ENCODE results near the gene ZNF627.
"Not testable (repeated sequence)": the region's sequence is repeated elsewhere in the genome, so short reads cannot be mapped to it uniquely, and the experiment has no call there.

ZNF627 gene

DNA sequence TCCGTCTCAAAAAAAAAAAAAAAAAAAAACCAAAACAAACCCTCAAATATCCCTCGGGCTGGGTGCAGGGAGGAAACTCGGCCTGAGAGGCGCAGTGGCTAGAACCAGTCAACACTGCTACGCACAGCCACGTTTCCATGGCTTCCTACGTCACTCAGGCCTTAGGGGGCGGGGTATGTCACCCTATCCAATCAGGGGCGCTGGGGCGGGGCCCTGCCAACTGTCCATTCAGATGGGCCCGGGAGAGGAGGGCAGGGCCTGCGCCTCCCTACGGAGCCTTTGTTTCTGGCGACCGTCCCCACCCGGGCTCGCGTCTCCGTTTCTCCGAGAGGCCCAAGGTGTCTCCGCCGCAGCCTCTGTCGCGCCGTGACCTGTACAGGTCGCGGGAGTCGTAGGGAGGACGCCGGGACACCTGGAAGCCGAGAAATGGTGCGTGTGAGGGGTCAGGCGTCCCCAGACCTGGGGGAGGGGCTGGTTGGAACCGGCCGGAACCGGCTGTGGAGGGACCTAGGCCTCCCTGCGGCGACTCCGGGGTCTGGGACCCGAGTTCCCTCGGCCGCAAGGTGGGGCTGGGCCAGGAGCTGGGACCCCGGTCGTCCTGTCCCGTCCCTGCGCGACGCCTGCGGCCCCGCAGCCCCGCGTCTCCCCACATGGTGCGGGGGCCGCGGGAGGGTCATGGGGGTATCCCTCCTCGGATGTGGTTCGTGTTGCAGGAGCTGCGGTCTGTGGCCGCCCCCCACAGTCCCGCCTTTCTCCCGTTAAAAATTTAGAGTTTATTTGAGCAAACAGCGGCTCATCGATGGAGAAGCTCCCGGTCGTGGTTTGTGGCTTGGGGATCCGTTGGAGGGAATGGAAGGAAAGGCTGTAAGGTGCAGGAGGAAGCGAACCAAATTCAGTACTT lies at the start of gene ZNF627:
Gene ZNF627, plus strand, starts transcription at position 282 of the 901 bp plus-strand sequence. Its CDS starts 145 bp downstream, at position 427.
- DNase-seq: peak; percentile 71

DNA sequence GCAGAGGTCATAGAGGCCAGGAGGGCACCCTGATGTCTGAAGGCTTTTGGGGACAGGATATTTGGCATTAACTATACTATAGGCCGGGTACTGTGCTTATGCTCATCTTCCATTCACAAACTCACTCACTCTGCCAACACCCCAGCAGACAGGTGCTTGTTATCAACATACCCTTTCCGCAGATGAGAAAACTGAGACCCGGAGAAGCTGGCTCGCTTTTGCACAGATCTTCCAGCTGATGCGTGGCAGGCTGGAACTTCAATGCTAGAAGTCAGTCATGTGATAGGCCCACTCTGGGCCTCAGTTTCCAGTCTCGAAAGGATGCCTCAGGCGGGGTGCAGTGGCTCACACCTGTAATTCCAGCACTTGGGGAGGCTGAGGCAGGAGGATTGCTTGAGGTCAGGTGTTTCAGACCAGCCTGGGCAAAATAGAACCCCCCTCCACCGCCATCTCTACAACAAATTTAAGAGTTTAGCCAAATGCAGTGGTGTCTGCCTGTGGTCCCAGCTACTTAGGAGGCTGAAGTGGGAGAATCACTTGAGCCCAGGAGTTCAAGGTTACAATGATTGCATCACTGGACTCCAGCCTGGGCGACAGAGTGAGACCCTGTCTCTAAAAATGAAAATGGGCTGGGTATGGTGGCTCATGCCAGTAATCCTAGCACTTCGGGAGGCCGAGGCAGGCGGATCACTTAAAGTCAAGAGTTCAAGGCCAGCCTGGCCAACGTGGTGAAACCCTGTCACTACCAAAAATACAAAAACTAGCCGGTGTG lies 49.2 kb upstream of the ZNF627 start:
- no peak for DNase-seq

DNA sequence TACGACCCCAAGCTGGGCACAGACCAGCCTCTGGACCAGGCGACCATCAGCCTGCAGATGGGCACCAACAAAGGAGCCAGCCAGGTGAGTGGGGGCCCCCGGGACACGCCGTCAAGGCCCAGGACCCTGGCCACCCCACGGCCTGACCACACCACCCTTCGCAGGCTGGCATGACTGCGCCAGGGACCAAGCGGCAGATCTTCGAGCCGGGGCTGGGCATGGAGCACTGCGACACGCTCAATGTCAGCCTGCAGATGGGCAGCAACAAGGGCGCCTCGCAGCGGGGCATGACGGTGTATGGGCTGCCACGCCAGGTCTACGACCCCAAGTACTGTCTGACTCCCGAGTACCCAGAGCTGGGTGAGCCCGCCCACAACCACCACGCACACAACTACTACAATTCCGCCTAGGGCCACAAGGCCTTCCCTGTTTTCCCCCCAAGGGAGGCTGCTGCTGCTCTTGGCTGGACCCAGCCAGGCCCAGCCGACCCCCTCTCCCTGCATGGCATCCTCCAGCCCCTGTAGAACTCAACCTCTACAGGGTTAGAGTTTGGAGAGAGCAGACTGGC lies 47.8 kb upstream of the ZNF627 start:
- DNase-seq: no peak

DNA sequence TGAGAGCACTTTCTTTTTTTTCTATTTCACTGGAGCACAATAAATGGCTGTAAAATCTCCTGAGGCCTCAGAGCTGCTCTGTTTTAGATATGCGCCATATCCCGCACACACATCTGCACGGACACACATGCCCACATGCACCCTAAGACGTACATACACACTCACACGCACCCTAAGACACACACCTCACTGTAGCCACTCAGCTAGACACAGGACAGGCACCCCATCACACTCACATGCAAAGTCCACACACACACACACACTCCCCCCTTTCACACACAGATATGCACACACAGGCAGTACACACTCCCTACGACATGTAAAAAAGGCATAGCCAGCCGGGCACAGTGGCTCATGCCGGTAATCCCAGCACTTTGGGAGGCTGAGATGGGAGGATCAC lies 47.0 kb upstream of the ZNF627 start:
- no peak for DNase-seq

DNA sequence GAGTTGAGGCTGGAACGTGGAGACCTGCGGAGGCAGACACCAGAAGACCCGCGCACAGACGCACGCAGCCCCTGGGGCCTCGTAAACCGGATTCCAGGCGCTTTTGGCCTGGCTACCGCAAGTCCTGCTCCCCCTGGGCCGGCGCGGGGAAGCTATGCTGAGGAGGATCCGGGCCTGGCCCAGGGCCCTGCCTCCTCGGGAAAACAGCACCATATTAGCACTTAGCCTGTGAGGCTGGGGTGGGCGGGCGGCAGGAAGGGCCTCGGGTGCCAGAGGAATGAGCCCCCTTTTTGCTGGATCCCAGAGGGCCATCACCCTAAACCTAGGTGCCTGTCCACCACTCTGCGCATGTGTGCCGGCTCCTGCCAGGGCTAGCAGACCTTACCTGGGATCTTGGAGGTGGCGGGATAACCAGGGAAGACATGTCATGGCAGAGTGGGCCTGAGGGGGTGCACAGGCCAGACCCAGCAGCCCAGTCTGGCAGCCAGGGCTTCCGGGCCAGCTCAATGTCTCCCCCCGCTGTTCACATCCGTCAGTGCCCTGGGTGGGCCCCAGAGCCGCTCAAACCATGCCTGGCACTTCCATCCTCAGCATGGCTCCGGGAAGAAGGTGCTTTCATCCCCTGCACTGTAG lies 45.6 kb upstream of the ZNF627 start:
- no peak for DNase-seq

DNA sequence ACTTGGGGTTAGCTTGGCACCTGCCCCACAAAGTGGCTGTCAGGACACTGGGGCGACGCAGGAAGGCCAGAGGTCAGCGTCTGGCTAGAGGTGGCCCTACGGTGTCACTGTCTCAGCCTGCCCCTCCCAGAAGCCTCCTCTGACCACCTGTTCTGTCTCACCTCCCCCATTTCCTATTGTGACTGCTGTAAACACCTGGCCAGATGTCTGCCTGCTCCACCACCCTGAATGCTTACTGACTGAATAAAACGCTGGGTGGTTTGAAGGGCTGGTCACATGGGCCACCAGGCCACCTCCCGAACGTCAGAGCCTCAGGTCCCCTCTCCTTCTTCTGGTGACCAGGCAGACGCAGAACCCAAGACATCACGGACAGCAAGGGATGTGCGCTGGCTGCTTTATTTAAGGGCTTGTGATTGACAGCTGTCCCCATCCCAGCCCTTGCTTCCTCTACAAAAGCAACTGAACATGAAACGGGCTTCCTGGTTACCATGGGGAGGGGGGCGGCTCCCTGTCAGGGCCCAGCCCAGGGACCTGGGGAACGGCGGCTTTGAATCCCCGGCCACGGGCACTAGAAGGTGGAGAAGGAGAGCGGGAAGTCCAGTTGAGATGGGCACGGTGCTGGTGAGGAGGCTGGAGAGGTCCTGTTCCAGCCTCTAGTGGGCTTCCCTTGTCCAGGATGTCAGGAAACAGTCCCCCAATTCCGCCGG lies 44.5 kb upstream of the ZNF627 start:
- DNase-seq: no peak

DNA sequence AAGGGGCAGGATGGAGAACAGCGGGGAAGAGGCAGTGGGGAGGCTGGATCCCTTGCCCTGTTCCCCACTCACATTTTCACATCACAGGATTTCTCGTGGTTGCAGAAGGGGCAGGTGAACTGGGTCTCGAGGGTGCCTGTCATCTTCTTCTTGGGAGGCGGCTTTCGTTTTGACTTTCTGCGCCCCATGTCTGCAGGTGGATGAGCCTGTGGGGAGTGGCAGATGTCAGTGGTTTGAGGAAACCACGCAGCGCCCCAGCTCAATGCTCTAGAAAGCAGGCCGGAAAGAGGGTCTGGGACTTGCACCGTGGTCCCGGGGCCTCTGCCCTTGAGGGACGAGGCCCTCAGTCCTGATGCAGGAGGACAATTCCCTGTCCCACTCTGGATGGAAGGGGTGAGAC lies 43.1 kb upstream of the ZNF627 start:
- DNase-seq: no peak

DNA sequence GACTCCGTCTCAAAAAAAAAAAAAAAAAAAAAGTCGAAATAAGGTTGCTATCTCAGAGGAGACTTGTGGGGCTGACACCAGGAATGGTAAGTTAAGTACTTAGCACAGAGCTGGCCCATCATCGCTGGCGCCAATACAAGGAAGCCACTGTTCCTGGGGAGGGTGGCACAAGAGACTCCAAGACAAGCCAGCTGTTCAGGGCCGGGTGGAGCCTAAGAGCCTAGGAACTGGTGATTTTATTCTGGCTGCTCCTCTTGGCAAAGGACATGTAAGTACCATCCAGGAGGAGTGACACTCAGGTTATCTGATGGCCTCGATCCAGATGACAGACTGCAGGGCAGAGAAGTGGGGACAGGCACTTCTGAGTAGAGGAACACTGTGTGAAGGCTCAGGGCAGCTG lies 42.0 kb upstream of the ZNF627 start:
- no peak for DNase-seq

DNA sequence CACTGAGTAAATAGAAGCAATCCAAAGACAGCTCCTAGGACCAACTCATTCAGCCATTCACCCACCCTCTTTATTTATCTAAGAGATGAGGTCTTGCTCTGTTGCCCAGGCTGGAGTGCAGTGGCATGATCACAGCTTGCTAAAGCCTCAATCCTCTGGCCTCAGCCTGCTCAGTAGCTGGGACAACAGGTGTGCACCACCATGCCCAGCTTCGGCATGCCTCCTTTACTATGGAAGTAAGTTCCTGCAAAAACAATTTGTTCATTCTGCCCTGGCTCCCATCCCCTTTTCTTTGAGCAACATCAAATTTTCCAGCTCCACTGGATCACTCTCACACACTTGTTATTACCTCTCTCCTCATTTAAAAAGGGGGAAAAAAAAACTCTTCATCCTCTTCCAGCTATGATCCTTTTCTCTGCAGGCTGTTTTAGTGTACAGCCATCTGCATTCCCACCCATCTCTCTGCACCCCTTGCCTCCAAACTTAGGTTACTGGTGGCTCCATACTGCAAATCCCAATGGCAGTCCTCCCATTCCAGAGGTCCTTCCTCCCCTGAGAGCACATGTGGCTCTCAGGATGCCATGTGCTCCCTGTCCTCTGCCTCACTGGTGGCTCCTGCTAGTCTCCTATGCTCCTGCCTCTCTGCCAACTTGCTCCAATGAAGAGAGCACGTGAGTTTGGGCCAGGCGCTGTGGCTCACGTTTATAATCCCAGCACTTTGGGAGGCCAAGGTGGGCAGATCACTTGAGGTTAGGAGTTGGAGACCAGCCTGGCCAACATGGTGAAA lies 40.5 kb upstream of the ZNF627 start:
- DNase-seq: no peak

DNA sequence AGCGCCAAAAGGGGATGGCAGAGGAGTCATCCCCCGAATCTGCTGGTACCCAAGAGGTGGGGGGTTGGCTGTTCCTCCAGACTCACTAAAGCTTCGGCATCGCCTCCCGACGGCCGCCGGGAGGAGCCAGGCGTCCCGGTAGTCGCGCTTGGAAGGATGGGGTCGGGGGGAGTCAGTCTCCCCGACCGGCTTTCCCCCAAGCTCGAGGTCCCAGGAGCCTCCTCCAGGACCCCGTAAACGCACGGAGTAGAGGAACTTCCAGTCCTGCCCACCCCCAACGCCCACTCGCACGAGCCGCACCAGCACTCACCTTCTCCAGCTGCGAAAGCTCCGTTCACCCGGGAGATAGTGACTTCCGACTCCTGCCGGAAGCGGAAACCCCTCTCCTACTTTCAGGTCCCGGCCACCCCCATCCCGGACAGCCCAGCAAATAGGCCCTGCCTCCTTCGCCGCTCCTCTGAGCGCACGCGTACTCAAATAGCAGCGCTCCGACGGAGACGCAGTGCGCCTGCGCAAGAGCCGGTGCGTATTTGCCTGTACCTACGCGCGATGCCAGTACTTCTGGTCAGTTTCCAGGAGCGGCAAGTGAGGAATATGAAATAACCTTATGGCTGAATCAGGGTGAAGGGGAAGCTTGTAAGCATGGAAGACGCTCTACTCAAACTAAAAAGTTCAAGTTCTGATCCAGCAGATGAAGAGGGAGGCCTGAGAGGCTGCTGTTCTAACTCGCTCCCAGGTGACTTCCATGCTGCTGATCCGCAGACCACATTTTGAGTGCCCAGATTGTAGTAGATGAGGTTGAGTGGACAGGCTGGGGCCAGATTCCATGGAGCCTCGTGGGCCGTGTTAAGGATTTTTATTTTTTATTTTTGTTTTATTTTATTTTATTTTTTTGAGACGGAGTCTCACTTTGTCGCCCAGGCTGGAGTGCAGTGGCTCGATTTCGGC lies 38.1 kb upstream of the ZNF627 start, which contains the start of gene ELOF1:
Gene ELOF1, minus strand, starts transcription at position 350 of the 948 bp plus-strand sequence. CDS start 4,883 bp downstream, outside the sequence.
- peak; percentile 77 for DNase-seq

DNA sequence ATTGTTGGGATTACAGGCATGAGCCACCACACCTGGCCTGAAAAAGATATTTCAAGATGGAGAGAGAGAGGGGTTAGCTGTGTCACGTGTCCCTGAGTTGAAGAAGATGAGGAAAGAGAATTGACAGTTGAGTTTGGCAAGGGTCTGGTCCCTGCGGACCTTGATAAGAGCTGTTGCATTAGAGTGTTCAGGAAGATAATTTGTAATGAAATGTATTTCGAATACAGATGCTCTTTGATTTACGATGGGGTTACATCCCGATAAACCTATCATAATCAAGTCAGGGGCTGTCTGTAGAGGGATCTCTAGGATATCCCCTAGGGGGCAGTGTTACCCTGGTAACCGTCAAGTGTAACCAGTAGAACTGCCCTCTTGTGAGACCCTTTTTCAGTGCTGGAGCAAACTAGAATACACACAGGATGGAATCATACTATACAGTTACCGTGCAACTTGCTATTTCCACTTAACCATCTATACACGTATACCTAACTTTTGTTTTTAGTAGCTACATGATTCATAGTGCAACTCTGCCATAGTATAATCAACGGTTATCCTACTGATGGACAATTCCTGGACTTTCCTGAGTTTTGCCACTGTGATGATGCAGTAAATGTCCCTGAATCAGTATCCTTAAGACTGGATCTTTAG lies 36.8 kb upstream of the ZNF627 start:
- no peak for DNase-seq

DNA sequence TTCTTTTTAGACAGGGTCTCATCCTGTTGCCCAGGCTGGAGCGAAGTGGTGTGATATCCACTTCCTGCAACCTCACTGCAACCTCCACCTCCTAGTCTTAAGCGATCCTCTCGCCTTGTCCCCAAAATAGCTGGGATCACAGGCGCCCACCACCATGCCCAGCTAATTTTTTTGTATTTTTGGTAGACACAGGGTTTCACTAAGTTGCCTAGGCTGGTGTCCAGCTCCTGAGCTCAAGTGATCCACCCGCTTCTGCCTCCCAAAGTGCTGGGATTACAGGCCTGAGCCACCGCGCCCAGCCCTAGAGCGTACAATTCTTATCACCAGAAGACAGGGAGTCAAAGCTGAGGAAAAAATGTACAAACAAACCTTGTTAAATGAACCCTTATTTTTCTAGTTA lies 33.8 kb upstream of the ZNF627 start:
- DNase-seq: no peak

DNA sequence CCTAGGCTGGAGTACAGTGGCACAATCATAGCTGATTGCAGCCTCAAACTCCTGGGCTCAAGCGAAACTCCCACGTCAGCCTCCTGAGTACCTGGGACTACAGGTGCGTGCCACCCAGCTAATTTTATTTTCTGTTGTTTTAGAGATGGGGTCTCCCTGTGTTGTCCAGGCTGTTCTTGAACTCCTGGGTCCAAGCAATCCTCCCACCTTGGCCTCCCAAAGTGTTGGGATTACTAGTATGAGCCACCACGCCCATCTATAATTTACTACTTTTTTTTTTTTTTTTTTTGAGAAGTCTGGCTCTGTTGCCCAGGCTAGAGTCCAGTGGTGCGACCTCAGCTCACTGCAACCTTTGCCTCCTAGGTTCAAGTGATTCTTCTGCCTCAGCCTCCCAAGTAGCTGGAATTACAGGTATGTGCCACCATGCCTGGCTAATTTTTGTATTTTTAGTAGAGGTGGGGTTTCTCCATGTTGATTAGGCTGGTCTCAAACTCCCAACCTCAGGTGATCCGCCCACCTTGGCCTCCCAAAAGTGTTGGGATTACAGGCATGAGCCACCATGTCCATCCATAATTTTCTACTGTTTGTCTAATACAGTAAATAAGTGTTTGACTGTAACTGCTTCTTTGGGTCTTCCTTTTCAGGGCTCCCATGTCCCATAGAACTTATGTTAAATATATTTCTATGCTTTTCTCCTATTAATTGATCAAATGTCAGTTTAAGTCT lies 33.0 kb upstream of the ZNF627 start:
- not testable (repeated sequence) for DNase-seq

DNA sequence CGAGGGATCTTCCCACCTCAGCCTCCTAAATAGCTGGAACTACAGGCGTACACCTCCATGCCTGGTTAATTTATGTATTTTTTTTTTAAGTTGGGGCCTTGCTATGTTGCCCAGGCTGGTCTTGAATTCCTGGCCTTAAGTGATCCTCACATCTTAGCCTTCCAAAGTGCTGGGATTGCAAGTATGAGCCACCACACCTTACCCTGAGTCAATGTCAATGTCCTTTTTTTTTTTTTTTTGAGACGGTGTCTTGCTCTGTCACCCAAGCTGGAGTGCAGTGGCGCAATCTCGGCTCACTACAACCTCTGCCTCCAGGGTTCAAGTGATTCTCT lies 31.7 kb upstream of the ZNF627 start:
- DNase-seq: not testable (repeated sequence)

DNA sequence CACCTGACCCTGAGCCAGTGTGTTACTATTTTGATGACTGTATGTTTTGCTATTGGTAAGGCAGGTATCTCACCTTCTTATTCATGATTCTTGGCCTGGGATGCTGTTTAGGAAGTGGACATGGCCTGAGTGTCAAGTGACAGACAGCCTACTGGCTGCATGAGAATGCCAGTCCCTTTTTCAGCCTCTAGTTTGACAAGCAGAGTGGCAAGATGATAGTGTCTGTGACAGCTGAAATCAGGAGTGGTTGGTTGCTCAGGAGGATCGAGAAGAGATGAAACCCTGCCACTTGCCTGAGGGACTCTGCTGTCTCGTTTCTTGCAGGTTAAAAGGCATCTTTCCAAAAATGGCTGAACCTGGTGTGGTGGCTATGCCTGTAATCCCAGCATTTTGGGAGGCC lies 31.1 kb upstream of the ZNF627 start:
- no peak for DNase-seq

DNA sequence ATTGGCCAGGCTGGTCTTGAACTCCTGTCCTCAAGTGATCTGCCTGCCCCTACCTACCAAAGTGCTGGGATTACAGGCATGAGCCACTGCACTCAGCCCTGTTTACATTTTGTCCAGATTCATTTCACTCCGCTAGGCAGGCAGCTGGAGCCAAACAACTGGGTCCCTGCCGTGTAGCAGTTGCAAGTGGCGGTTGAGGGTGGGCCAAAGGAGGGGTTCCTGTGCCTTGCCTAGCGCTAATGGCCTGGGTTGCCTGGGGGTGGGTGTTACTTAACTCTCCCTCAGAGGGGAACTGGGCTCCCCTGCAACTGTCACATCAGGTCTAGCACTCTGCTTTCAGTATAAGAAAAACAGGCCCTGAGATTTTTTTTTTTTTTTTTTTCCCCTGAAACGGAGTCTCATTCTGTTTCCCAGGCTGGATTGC lies 27.2 kb upstream of the ZNF627 start:
- no peak for DNase-seq

DNA sequence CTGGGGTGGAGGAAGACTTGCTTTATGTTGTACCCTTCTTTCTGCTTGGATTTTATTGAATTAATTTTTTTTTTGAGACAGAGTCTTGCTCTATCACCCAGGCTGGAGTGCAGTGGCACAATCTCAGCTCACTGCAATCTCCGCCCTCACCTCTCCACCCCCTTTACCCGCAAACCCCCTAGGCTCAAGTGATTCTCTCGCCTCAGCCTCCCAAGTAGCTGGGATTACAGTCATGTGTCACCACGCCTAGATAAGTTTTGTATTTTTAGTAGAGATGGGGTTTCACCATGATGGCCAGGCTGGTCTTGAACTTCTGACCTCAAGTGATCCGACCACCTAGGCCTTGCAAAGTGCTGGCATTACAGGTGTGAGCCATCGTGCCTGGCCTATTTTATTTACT lies 23.9 kb upstream of the ZNF627 start:
- DNase-seq: not testable (repeated sequence)

DNA sequence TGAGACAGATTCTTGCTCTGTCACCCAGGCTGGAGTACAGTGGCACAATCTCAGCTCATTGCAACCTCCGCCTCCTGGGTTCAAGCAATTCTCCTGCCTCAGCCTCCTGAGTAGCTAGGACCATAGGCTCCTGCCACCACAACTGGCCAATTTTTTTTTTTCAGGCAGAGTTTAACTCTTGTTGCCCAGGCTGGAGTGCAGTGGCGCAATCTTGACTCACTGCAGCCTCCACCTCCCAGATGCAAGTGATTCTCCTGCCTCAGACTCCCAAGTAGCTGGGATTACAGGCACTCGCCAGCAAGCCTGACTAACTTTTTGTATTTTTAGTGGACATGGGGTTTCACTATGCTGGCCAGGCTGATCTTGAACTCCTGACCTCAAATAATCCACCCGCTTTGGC lies 23.5 kb upstream of the ZNF627 start:
- DNase-seq: not testable (repeated sequence)

DNA sequence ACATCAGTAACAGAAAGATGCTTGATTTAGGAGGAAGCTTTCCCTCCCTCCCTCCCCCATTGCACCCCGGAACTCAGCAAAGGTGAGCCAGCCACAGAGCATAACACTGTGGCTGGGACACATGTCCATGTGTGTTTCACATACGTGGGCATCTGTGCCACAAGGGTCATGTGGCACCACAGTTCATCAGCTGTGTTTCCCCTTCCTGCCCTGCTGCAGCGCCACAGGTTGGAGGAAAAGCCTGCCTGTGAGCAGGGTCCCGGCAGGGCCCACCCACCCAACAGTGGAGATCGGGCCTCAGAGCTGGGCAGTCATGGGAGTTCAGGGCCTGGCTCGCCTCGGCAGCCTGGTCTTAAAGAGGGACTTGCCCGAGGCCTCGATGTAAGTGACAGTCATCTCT lies 22.6 kb upstream of the ZNF627 start:
- DNase-seq: no peak

All from SIG-M5 (cell line).